Measurements from ENCODE around the gene CDK14.

DNA sequence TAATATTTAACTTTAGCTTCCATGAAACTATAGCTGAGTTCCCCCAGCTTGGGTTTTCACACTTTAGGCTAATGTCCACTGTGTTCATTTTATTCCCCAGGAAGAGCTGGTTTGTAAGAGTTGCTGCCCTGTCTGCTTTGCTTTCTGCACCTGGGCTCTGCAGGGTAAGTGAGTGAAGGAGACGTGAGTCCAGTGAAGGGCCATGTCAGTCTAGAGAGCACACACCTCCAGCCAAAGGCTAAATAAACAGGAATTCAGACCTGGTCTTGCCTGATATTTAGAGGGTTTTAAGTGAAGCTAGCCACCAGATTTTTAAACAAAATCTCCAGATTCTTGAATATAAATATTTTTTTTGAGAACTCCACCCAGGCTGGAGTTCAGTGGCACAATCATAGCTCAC, 643.7 kb downstream of the CDK14 start:
- TF ChIP-seq, protein P1, sequence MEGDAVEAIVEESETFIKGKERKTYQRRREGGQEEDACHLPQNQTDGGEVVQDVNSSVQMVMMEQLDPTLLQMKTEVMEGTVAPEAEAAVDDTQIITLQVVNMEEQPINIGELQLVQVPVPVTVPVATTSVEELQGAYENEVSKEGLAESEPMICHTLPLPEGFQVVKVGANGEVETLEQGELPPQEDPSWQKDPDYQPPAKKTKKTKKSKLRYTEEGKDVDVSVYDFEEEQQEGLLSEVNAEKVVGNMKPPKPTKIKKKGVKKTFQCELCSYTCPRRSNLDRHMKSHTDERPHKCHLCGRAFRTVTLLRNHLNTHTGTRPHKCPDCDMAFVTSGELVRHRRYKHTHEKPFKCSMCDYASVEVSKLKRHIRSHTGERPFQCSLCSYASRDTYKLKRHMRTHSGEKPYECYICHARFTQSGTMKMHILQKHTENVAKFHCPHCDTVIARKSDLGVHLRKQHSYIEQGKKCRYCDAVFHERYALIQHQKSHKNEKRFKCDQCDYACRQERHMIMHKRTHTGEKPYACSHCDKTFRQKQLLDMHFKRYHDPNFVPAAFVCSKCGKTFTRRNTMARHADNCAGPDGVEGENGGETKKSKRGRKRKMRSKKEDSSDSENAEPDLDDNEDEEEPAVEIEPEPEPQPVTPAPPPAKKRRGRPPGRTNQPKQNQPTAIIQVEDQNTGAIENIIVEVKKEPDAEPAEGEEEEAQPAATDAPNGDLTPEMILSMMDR (IDR thresholded peaks at IDR 0.05): no peak
- no peak for TF ChIP-seq POLR2A (IDR thresholded peaks at IDR 0.05)
